ENCODE measurements around the gene TSNAX. TPM values are rescaled to one million over a fixed set of nuclear protein-coding genes. Genes with fewer than 3 reads are reported as not detected.

The TSNAX gene
- total RNA-seq, 4 donors from 2014 or later = 24.4 to 37.4 (median 33.5) TPM

- Histone ChIP-seq H3K9me3 (no peaks in the 10 kb centered on the region), H3K27ac (no peak overlapping the region), H3K36me3 (peaks cover 0 to 43% of the 10 kb centered on the region in 2 donors), H3K27me3 (no peaks in the 10 kb centered on the region), H3K4me3 (no peak overlapping the region), H3K4me1 (peaks cover 0 to 46% (median 0%) of the 10 kb centered on the region in 3 donors)
- no peak for TF ChIP-seq POLR2AphosphoS5 (IDR thresholded peaks at IDR 0.05)
- no peak for TF ChIP-seq EP300 (IDR thresholded peaks at IDR 0.05)
- no peak for TF ChIP-seq CTCF (IDR thresholded peaks at IDR 0.05)
- no peak for TF ChIP-seq POLR2A (IDR thresholded peaks at IDR 0.05)
- no peak for ATAC-seq
- WGBS, 2 donors (ENCODE audit: low coverage in 1 of 2) = 78 to 81% methylated on average over 2 of the region's 2 CpGs
Measured at GRCh38 chr1:231536099-231536498, 7.6 kb downstream of the TSNAX start.

GRCh38 chr1:231540847-231541246 is 12.4 kb downstream of the TSNAX start:
- Histone ChIP-seq H3K9me3 (no peaks in the 10 kb centered on the region), H3K27me3 (no peaks in the 10 kb centered on the region), H3K4me1 (peaks cover 0 to 19% (median 0%) of the 10 kb centered on the region in 3 donors), H3K36me3 (peaks cover 0 to 59% of the 10 kb centered on the region in 2 donors), H3K4me3 (no peak overlapping the region), H3K27ac (no peak overlapping the region)
- TF ChIP-seq POLR2A (IDR thresholded peaks at IDR 0.05) (no peak), POLR2AphosphoS5 (IDR thresholded peaks at IDR 0.05) (no peak), EP300 (IDR thresholded peaks at IDR 0.05) (no peak), CTCF (IDR thresholded peaks at IDR 0.05) (no peak)
- WGBS, 2 donors (ENCODE audit: low coverage in 1 of 2) = 88 to 97% methylated on average over 3 of the region's 3 CpGs
- no peak for ATAC-seq

- H3K36me3 ChIP-seq = peaks cover 0 to 61% of the 10 kb centered on the region in 2 donors
- no peak for ATAC-seq
- no peak overlapping the region for H3K27ac ChIP-seq
- no peak overlapping the region for H3K4me3 ChIP-seq
- no peak for TF ChIP-seq EP300 (IDR thresholded peaks at IDR 0.05)
- no peak for TF ChIP-seq POLR2A (IDR thresholded peaks at IDR 0.05)
- no peak for TF ChIP-seq POLR2AphosphoS5 (IDR thresholded peaks at IDR 0.05)
- TF ChIP-seq CTCF (IDR thresholded peaks at IDR 0.05) = no peak
- H3K4me1 ChIP-seq = peaks cover 0 to 24% (median 0%) of the 10 kb centered on the region in 3 donors
- H3K27me3 ChIP-seq = no peaks in the 10 kb centered on the region
- no peaks in the 10 kb centered on the region for H3K9me3 ChIP-seq
- WGBS, 2 donors (ENCODE audit: low coverage in 1 of 2) = 61 to 70% methylated on average over 1 to 2 of the region's 2 CpGs
Measured at GRCh38 chr1:231541842-231542241, 13.4 kb downstream of the TSNAX start.

- ATAC-seq = no peak
- H3K9me3 ChIP-seq = no peaks in the 10 kb centered on the region
- no peak for TF ChIP-seq POLR2A (IDR thresholded peaks at IDR 0.05)
- TF ChIP-seq CTCF (IDR thresholded peaks at IDR 0.05) = no peak
- no peak overlapping the region for H3K4me3 ChIP-seq
- H3K27me3 ChIP-seq = no peaks in the 10 kb centered on the region
- peak overlapping the region in 1 of 4 donors; percentile 9 for H3K27ac ChIP-seq
- H3K4me1 ChIP-seq = peaks cover 0 to 40% (median 0%) of the 10 kb centered on the region in 3 donors
- H3K36me3 ChIP-seq = peaks cover 0 to 40% of the 10 kb centered on the region in 2 donors
- WGBS, 2 donors (ENCODE audit: low coverage in 1 of 2) = 35 to 59% methylated on average over 4 of the region's 4 CpGs
Measured at GRCh38 chr1:231544943-231545592, 16.6 kb downstream of the TSNAX start.

GRCh38 chr1:231546693-231547092 is 18.2 kb downstream of the TSNAX start:
- TF ChIP-seq POLR2AphosphoS5 (IDR thresholded peaks at IDR 0.05) = no peak
- TF ChIP-seq POLR2A (IDR thresholded peaks at IDR 0.05) = no peak
- TF ChIP-seq CTCF (IDR thresholded peaks at IDR 0.05) = no peak
- TF ChIP-seq EP300 (IDR thresholded peaks at IDR 0.05) = no peak
- H3K27ac ChIP-seq = no peak overlapping the region
- H3K9me3 ChIP-seq = no peaks in the 10 kb centered on the region
- peaks cover 0 to 34% of the 10 kb centered on the region in 2 donors for H3K36me3 ChIP-seq
- H3K27me3 ChIP-seq = no peaks in the 10 kb centered on the region
- no peak overlapping the region for H3K4me3 ChIP-seq
- no peak for ATAC-seq
- peaks cover 0 to 44% (median 0%) of the 10 kb centered on the region in 3 donors for H3K4me1 ChIP-seq
- 85 to 91% methylated on average over 3 to 4 of the region's 4 CpGs for WGBS, 2 donors (ENCODE audit: low coverage in 1 of 2)
